ENCODE measurements around the gene BBX.

GRCh38 chr3:107661447-107662123, 138.8 kb downstream of the BBX start:
- TF ChIP-seq CTCF (IDR thresholded peaks at IDR 0.05) = no peak
- no peak for TF ChIP-seq POLR2AphosphoS5 (IDR thresholded peaks at IDR 0.05)
- no peak for TF ChIP-seq EP300 (IDR thresholded peaks at IDR 0.05)
- TF ChIP-seq POLR2A (IDR thresholded peaks at IDR 0.05) = no peak

All from gastroesophageal sphincter (tissue), 3 donors.